Psoas muscle (tissue), 8 donors: Measurements from ENCODE around the gene NDUFA3. TPM values are rescaled to one million over a fixed set of nuclear protein-coding genes. Genes with fewer than 3 reads are reported as not detected.

Experiments
- ATAC-seq, 4 donors: fragments of 200-7000 bp; cut with Tn5 transposase; one replicate each; pipeline ENCODE4 v1.9.1; 2020; ENCODE audit warnings: moderate library complexity in 3 of 4, mild to moderate bottlenecking in 2 of 4
- DNase-seq, 2 donors: peaks; one replicate each; pipeline ENCODE4 v3.0.0-alpha.2; 2020
- H3K27ac ChIP-seq: fragments of 200-600 bp; one replicate; pipeline ENCODE4 v1.8.0; 2022
- H3K27me3 ChIP-seq, 3 donors: fragments of 200-600 bp in 1 of 3; one replicate each; pipeline versions ENCODE4 v1.6.1 to v1.8.0; 2013 to 2022; ENCODE audit warnings: low read length in 2 of 3, mild to moderate bottlenecking in 2 of 3, moderate library complexity in 1 of 3; ENCODE audit not compliant: insufficient read depth in 3 of 3
- H3K36me3 ChIP-seq, 2 donors: fragments of 200-600 bp in 1 of 2; one replicate each; pipeline versions ENCODE4 v1.6.1 to v1.8.0; 2013 to 2022; ENCODE audit warnings: low read depth in 1 of 2, mild to moderate bottlenecking in 1 of 2, moderate library complexity in 1 of 2; ENCODE audit not compliant: insufficient read depth in 1 of 2
- H3K4me1 ChIP-seq: fragments of 200-600 bp; one replicate; pipeline ENCODE4 v1.8.0; 2022
- H3K4me3 ChIP-seq: fragments of 200-600 bp; one replicate; pipeline ENCODE4 v1.8.0; 2022; ENCODE audit warnings: mild to moderate bottlenecking
- H3K9me3 ChIP-seq: fragments of 200-600 bp; one replicate; pipeline ENCODE4 v1.8.0; 2022
- CTCF ChIP-seq: fragments of 200-600 bp; IDR thresholded peaks from one replicate; pipeline ENCODE4 v1.8.0; 2022; ENCODE audit warnings: antibody characterized with exemption
- WGBS, 3 donors: extraction: QIAGEN DNeasy Blood & Tissue Kit; methylation state at CpG; one replicate each; pipeline versions ENCODE4 v1.1.6 to v1.1.7; 2013; 5-methylcytosine and 5-hydroxymethylcytosine counted together
- intact Hi-C, 2 donors: fragments of 100-400 bp; cut with DNase I; formaldehyde crosslinking; loops; one replicate each; pipeline versions ENCODE4 v1.11.0 to v1.14.2; 2022
- polyA plus RNA-seq, 3 donors: library from polyadenylated mRNA; stranded (reverse); fragments of 200-250 nt; gene quantifications; one replicate each; pipeline ENCODE4 v1.2.3, GENCODE V29; 2013
- total RNA-seq, 4 donors: library from RNA; stranded (reverse); fragmentation: NEBNext Ultra II Directional in 2 of 4; extraction: Animal tissue kit (Norgen Biotek cat#: 25700) in 2 of 4; gene quantifications; one replicate each; pipeline versions ENCODE4 v1.2.1 to v1.2.4, GENCODE V29; 2021 to 2023
- donor health status: healthy with polysubstance abuse.
- donor health status: DM: no; HTN: no; CAD: no; lungs with moderate emphysema.
- donor health status: Bipolar disorder and iron deficiency.
- donor health status: healthy.
- donor health status: DM: yes; HTN: yes; CAD: no.
- donor health status: DM: no; HTN: no; CAD: no.
- donor health status: DM: no; HTN: no; CAD: no.
- donor health status: DM: yes; HTN: yes; CAD: no.

NDUFA3 gene
- total and polyA plus RNA-seq, 7 donors = 260 to 473 (median 326) TPM

GRCh38 chr19:54156490-54156889 is 53.8 kb downstream of the NDUFA3 start:
- DNase-seq = no peak
- intact Hi-C loops = no loop called here
- TF ChIP-seq CTCF = no peak
- 65 to 73% (median 69%) methylated on average over 10 to 11 of the region's 11 CpGs for WGBS, 3 donors
- no peak for ATAC-seq
- H3K36me3 ChIP-seq = peaks cover 10 to 69% of the 10 kb centered on the region in 2 donors
- H3K4me3 ChIP-seq = no peak overlapping the region
- peaks cover 23% of the 10 kb centered on the region for H3K4me1 ChIP-seq
- no peaks in the 10 kb centered on the region for H3K9me3 ChIP-seq
- no peaks in the 10 kb centered on the region for H3K27me3 ChIP-seq
- H3K27ac ChIP-seq = no peak overlapping the region

- ATAC-seq (no peak), DNase-seq (no peak)
- H3K27ac ChIP-seq = no peak overlapping the region
- H3K4me3 ChIP-seq = no peak overlapping the region
- TF ChIP-seq CTCF = no peak
- peaks cover 10 to 64% of the 10 kb centered on the region in 2 donors for H3K36me3 ChIP-seq
- no peaks in the 10 kb centered on the region for H3K9me3 ChIP-seq
- intact Hi-C loops = no loop called here
- peaks cover 27% of the 10 kb centered on the region for H3K4me1 ChIP-seq
- H3K27me3 ChIP-seq = no peaks in the 10 kb centered on the region
- 91 to 96% (median 96%) methylated on average over 3 of the region's 3 CpGs for WGBS, 3 donors
Measured at GRCh38 chr19:54156953-54157352, 54.3 kb downstream of the NDUFA3 start.

Other genes starting within 250 kb of the NDUFA3 start
- 10 to 100 TPM; 17.0 to 23.3 (median 20.3) TPM for gene MYADM, start 235.0 kb upstream of the NDUFA3 start, total RNA-seq
- gene MYADM, start 235.0 kb upstream of the NDUFA3 start, polyA plus RNA-seq = 10 to 100 TPM in 1 of 3 donors, 1 to 10 TPM in 2; 5.5 to 17.2 (median 7.7) TPM
- not detected for gene PRKCG, start 220.7 kb upstream of the NDUFA3 start, total RNA-seq
- gene PRKCG, start 220.7 kb upstream of the NDUFA3 start, polyA plus RNA-seq = under 1 TPM in 1 of 3 donors, not detected in 2; 0.01 TPM
- gene CACNG7, start 193.6 kb upstream of the NDUFA3 start, total RNA-seq = not detected
- under 1 TPM in 1 of 3 donors, not detected in 2; 0.05 TPM for gene CACNG7, start 193.6 kb upstream of the NDUFA3 start, polyA plus RNA-seq
- gene CACNG8, start 139.9 kb upstream of the NDUFA3 start, total RNA-seq = under 1 TPM; 0.15 to 0.26 (median 0.17) TPM
- gene CACNG8, start 139.9 kb upstream of the NDUFA3 start, polyA plus RNA-seq = under 1 TPM; 0.04 to 0.42 (median 0.08) TPM
- 10 to 100 TPM; 18.4 to 33.1 (median 28.5) TPM for gene CACNG6, start 111.2 kb upstream of the NDUFA3 start, total RNA-seq
- 10 to 100 TPM in 2 of 3 donors, 1 to 10 TPM in 1; 2.1 to 20.4 (median 19.0) TPM for gene CACNG6, start 111.2 kb upstream of the NDUFA3 start, polyA plus RNA-seq
- not detected for gene VSTM1, start 39.0 kb upstream of the NDUFA3 start, total RNA-seq
- gene VSTM1, start 39.0 kb upstream of the NDUFA3 start, polyA plus RNA-seq = not detected
- not detected for gene TARM1, start 21.5 kb upstream of the NDUFA3 start, total RNA-seq
- gene TARM1, start 21.5 kb upstream of the NDUFA3 start, polyA plus RNA-seq = not detected
- gene OSCAR, start 2.1 kb upstream of the NDUFA3 start, total RNA-seq = under 1 TPM; 0.22 to 0.99 (median 0.70) TPM
- under 1 TPM; 0.10 to 0.33 (median 0.31) TPM for gene OSCAR, start 2.1 kb upstream of the NDUFA3 start, polyA plus RNA-seq
- gene TFPT, start 12.8 kb downstream of the NDUFA3 start, total RNA-seq = 10 to 100 TPM; 11.0 to 22.9 (median 13.8) TPM
- 10 to 100 TPM; 23.7 to 38.3 (median 25.2) TPM for gene TFPT, start 12.8 kb downstream of the NDUFA3 start, polyA plus RNA-seq
- 10 to 100 TPM; 32.3 to 41.6 (median 36.4) TPM for gene PRPF31, start 12.9 kb downstream of the NDUFA3 start, total RNA-seq
- 10 to 100 TPM; 32.5 to 54.3 (median 52.9) TPM for gene PRPF31, start 12.9 kb downstream of the NDUFA3 start, polyA plus RNA-seq
- 10 to 100 TPM; 19.4 to 28.4 (median 20.4) TPM for gene CNOT3, start 34.9 kb downstream of the NDUFA3 start, total RNA-seq
- gene CNOT3, start 34.9 kb downstream of the NDUFA3 start, polyA plus RNA-seq = 10 to 100 TPM; 14.1 to 16.1 (median 16.1) TPM
- 10 to 100 TPM in 1 of 4 donors, 1 to 10 TPM in 3; 5.8 to 10.2 (median 7.0) TPM for gene LENG1, start 56.9 kb downstream of the NDUFA3 start, total RNA-seq
- 10 to 100 TPM; 11.4 to 19.6 (median 12.1) TPM for gene LENG1, start 56.9 kb downstream of the NDUFA3 start, polyA plus RNA-seq
- 1 to 10 TPM in 1 of 4 donors, under 1 TPM in 2, not detected in 1; 0.55 to 2.5 (median 0.74) TPM for gene TMC4, start 70.3 kb downstream of the NDUFA3 start, total RNA-seq
- under 1 TPM; 0.64 to 0.70 (median 0.70) TPM for gene TMC4, start 70.3 kb downstream of the NDUFA3 start, polyA plus RNA-seq
- 10 to 100 TPM in 3 of 4 donors, 1 to 10 TPM in 1; 6.2 to 17.8 (median 11.4) TPM for gene MBOAT7, start 86.7 kb downstream of the NDUFA3 start, total RNA-seq
- gene MBOAT7, start 86.7 kb downstream of the NDUFA3 start, polyA plus RNA-seq = 10 to 100 TPM in 1 of 3 donors, 1 to 10 TPM in 2; 6.3 to 11.4 (median 8.4) TPM
- gene TSEN34, start 88.5 kb downstream of the NDUFA3 start, total RNA-seq = 10 to 100 TPM; 17.4 to 44.6 (median 19.2) TPM
- 10 to 100 TPM; 15.5 to 42.6 (median 24.5) TPM for gene TSEN34, start 88.5 kb downstream of the NDUFA3 start, polyA plus RNA-seq
- 100 to 1,000 TPM; 479 to 705 (median 663) TPM for gene RPS9, start 98.0 kb downstream of the NDUFA3 start, total RNA-seq
- gene RPS9, start 98.0 kb downstream of the NDUFA3 start, polyA plus RNA-seq = 1,000 to 10,000 TPM; 1,294 to 2,049 (median 1,972) TPM
- 1 to 10 TPM; 1.9 to 3.8 (median 2.3) TPM for gene LILRB3, start 120.2 kb downstream of the NDUFA3 start, total RNA-seq
- 1 to 10 TPM in 1 of 3 donors, under 1 TPM in 2; 0.32 to 1.2 (median 0.40) TPM for gene LILRB3, start 120.2 kb downstream of the NDUFA3 start, polyA plus RNA-seq
- 1 to 10 TPM in 3 of 4 donors, under 1 TPM in 1; 0.54 to 1.6 (median 1.3) TPM for gene LILRA6, start 139.9 kb downstream of the NDUFA3 start, total RNA-seq
- gene LILRA6, start 139.9 kb downstream of the NDUFA3 start, polyA plus RNA-seq = under 1 TPM; 0.22 to 0.48 (median 0.42) TPM
- gene LILRB5, start 154.4 kb downstream of the NDUFA3 start, total RNA-seq = 1 to 10 TPM; 2.2 to 5.1 (median 4.4) TPM
- 1 to 10 TPM in 2 of 3 donors, under 1 TPM in 1; 0.95 to 1.3 (median 1.1) TPM for gene LILRB5, start 154.4 kb downstream of the NDUFA3 start, polyA plus RNA-seq
- gene LILRB2, start 178.3 kb downstream of the NDUFA3 start, total RNA-seq = 1 to 10 TPM in 3 of 4 donors, under 1 TPM in 1; 0.79 to 2.4 (median 1.7) TPM
- gene LILRB2, start 178.3 kb downstream of the NDUFA3 start, polyA plus RNA-seq = 1 to 10 TPM in 1 of 3 donors, under 1 TPM in 2; 0.41 to 1.3 (median 0.42) TPM
- 1 to 10 TPM in 3 of 4 donors, not detected in 1; 1.1 to 2.2 (median 1.1) TPM for gene LILRA5, start 210.3 kb downstream of the NDUFA3 start, total RNA-seq
- 1 to 10 TPM in 1 of 3 donors, under 1 TPM in 2; 0.44 to 1.2 (median 0.52) TPM for gene LILRA5, start 210.3 kb downstream of the NDUFA3 start, polyA plus RNA-seq
- 1 to 10 TPM in 1 of 4 donors, not detected in 3; 1.1 TPM for gene LILRA4, start 236.3 kb downstream of the NDUFA3 start, total RNA-seq
- not detected for gene LILRA4, start 236.3 kb downstream of the NDUFA3 start, polyA plus RNA-seq